ENCODE measurements around the gene TNPO2.
"Not testable (repeated sequence)": the region's sequence is repeated elsewhere in the genome, so short reads cannot be mapped to it uniquely, and the experiment has no call there.

Gene TNPO2

DNA sequence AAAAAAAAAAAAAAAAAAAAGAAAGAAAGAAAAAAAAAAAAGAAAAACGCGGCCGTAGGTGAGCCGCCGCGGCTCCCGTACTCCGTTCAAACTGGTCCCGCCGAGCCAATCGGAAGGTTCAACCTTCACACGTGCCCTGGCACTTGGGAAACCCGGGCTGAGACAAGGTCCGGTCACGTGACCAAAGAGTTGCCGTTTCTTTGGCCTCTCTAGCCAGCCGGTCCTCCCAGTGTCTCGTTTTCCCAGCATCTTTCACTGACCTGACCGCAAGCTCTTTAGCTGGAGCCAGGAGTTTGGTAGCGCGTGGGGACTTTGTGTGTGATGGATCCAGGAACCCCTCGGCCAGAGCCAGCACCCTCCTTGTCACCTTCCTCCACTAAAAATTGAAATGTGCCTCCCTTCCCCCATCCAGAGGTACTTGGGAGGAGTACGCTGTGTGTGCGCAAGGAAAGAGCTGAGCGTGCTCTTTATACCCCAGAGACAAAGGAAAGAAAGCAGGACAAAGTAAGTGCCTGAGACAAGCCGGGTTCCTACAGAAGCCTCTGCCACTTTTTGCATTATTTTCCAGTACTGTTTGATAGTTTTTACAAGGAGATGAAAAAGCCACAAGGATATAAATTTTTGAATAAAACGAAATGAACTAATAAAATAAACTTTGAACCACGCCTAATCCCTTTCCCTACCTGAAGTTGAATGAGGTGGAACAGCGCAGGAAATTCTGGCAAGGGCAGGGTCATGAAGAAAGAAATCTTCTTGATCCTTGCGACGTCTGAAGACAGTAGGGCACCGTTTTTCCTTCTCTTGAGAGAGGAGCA, 959 bp downstream of the TNPO2 start:
- peak; percentile 96 for ATAC-seq
- Mint-ChIP-seq H3K9me3 (no peaks in the 10 kb centered on the region), H3K4me1 (peaks cover 62% of the 10 kb centered on the region), H3K36me3 (peaks cover 26% of the 10 kb centered on the region), H3K27me3 (no peaks in the 10 kb centered on the region), H3K4me3 (peak overlapping the region; percentile 90), H3K27ac (peak overlapping the region; percentile 77)

GRCh38 chr19:12721656-12722565, 1.8 kb downstream of the TNPO2 start:
- Mint-ChIP-seq H3K27me3 (no peaks in the 10 kb centered on the region), H3K36me3 (peaks cover 25% of the 10 kb centered on the region), H3K9me3 (no peaks in the 10 kb centered on the region), H3K27ac (peak overlapping the region; percentile 77), H3K4me1 (peaks cover 61% of the 10 kb centered on the region), H3K4me3 (peak overlapping the region; percentile 95)
- peak; percentile 69 for ATAC-seq

DNA sequence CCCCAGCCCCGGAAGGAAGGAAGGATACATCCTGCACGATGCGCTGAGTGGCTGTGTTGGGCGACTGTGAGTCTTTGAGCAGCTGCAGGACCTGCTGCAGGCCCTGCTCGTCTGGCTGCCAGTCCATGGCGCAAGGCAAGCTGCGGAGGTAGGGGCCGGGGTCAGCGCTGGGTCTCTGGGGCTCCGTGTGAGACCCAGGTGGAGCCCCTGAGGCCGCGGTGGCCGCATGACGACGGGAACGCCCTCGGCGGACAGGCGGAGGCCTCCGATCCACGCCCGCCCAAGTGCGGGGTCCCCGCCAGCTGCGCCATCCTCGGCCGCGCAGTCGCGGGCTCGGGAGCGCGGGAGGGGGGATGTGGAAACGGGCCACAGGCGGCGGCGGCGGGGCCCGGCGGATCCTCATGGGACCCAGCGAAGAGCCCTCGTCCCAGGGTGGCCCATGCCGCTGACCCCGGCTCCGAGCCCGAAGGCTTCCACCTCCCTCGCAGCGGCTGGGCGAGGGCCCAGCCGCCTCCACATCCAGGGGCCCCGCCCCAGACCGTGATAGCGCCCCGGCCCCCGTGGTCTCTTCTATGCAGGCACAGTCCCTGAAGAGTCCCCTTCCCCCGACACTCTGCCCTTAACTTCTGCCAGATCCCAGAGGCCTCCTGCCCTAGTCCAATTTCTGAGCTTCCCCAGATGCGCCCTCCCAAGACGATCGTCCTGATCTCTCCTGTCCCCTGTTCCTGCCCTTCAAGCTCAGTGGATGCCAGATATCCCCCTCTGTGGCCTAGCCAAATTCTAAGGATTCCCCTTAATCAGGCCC, 2.7 kb downstream of the TNPO2 start:
- ATAC-seq: peak; percentile 8
- H3K4me1 Mint-ChIP-seq: peaks cover 53% of the 10 kb centered on the region
- H3K27me3 Mint-ChIP-seq: no peaks in the 10 kb centered on the region
- no peaks in the 10 kb centered on the region for H3K9me3 Mint-ChIP-seq
- H3K36me3 Mint-ChIP-seq: peaks cover 26% of the 10 kb centered on the region
- H3K27ac Mint-ChIP-seq: peak overlapping the region; percentile 77
- H3K4me3 Mint-ChIP-seq: peak overlapping the region; percentile 95

- H3K36me3 Mint-ChIP-seq: peaks cover 30% of the 10 kb centered on the region
Observed at GRCh38 chr19:12720296-12720695, 3.4 kb downstream of the TNPO2 start.

GRCh38 chr19:12715929-12716328, 7.8 kb downstream of the TNPO2 start:
- Mint-ChIP-seq H3K27ac (no peak overlapping the region), H3K9me3 (no peaks in the 10 kb centered on the region), H3K4me3 (no peak overlapping the region), H3K4me1 (peaks cover 26% of the 10 kb centered on the region), H3K36me3 (peaks cover 45% of the 10 kb centered on the region), H3K27me3 (no peaks in the 10 kb centered on the region)
- ATAC-seq: no peak

More at GRCh38 chr19:12720296-12720695, 3.4 kb downstream of the TNPO2 start:
- ATAC-seq: no peak
- H3K27me3 Mint-ChIP-seq: no peaks in the 10 kb centered on the region
- H3K4me3 Mint-ChIP-seq: peak overlapping the region; percentile 71
- H3K9me3 Mint-ChIP-seq: no peaks in the 10 kb centered on the region
- no peak overlapping the region for H3K27ac Mint-ChIP-seq
- peaks cover 53% of the 10 kb centered on the region for H3K4me1 Mint-ChIP-seq

DNA sequence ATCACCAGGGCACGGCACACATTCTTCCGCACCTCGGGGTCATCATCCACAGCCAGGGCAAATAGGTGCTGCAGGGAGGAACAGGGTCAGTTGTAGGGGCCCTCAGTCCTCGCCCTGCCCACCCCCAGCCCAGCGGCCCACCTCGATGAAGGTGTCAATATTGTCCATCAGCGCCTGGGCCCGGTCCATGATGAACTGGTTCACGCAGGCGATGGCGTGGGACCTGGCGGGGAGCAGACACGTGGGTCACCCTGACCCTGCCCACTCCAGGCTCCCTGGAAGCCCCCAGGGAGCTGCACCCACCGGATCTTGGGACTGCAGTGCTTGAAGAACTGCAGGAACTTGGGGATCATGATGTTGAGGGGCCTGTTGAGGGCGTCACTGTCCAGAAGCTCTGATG, 8.6 kb downstream of the TNPO2 start:
- no peak overlapping the region for H3K27ac Mint-ChIP-seq
- H3K4me1 Mint-ChIP-seq: peaks cover 18% of the 10 kb centered on the region
- ATAC-seq: no peak
- no peaks in the 10 kb centered on the region for H3K27me3 Mint-ChIP-seq
- no peaks in the 10 kb centered on the region for H3K9me3 Mint-ChIP-seq
- H3K36me3 Mint-ChIP-seq: peaks cover 48% of the 10 kb centered on the region
- no peak overlapping the region for H3K4me3 Mint-ChIP-seq

DNA sequence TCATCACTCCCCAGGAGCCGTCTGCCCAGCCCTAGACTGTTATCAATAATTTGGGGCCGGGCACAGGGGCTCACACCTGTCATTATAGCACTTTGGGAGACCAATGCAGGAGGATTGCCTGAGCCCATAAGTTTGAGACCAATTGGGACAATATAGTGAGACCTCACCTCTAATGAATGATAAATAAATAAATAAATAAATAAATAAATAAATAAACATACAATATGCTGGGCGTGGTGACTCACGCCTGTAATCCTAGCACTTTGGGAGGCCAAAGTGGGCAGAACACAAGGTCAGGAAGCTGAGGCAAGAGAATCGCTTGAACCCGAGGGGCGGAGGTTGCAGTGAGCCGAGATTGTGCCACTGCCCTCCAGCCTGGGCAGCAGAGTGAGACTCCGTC, 10.4 kb downstream of the TNPO2 start:
- not testable (repeated sequence) for H3K27ac Mint-ChIP-seq

DNA sequence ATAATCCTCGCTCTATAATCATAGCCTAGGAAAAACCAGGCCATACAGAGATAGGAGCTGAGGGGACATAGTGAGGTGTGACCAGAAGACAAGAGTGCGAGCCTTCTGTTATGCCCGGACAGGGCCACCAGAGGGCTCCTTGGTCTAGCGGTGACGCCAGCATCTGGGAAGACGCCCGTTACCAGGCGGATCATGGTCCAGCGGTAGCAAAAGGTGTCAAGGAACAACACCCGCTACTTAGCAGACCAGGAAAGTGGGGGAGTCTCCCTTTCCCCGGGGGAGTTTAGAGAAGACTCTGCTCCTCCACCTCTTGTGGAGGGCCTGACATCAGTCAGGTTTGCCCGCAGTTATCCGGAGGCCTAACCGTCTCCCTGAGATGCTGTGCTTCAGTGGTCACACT, 11.7 kb downstream of the TNPO2 start:
- not testable (repeated sequence) for H3K9me3 Mint-ChIP-seq, ATAC-seq, H3K4me3 Mint-ChIP-seq, H3K4me1 Mint-ChIP-seq, H3K27me3 Mint-ChIP-seq, H3K27ac Mint-ChIP-seq
- peaks cover 42% of the 10 kb centered on the region for H3K36me3 Mint-ChIP-seq

More for the DNA sequence above, 10.4 kb downstream of the TNPO2 start:
- not testable (repeated sequence) for ATAC-seq, H3K9me3 Mint-ChIP-seq, H3K27me3 Mint-ChIP-seq, H3K4me3 Mint-ChIP-seq, H3K4me1 Mint-ChIP-seq
- peaks cover 42% of the 10 kb centered on the region for H3K36me3 Mint-ChIP-seq

DNA sequence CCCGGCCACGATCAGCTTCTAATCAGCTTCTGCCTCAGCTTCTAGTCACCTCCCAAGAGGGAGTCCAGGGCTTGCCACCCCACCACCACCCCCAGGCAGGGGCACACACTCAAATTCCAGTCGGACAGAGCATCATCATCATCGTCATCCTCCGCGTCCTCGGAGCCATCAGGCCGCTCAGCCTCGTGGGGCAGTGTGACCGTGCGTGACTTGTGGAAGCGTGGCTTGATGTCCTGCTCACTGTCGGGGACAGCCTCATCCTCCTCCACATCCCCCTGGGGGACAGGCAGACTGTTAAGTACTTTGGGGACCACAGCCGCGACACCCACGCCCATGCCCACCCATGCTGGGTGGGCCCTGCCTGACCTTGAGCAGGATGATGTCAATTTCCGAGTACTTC, 12.5 kb downstream of the TNPO2 start:
- no peak for ATAC-seq
- Mint-ChIP-seq H3K9me3 (no peaks in the 10 kb centered on the region), H3K27ac (no peak overlapping the region), H3K36me3 (peaks cover 39% of the 10 kb centered on the region), H3K27me3 (no peaks in the 10 kb centered on the region), H3K4me1 (peaks cover 7% of the 10 kb centered on the region), H3K4me3 (no peak overlapping the region)

DNA sequence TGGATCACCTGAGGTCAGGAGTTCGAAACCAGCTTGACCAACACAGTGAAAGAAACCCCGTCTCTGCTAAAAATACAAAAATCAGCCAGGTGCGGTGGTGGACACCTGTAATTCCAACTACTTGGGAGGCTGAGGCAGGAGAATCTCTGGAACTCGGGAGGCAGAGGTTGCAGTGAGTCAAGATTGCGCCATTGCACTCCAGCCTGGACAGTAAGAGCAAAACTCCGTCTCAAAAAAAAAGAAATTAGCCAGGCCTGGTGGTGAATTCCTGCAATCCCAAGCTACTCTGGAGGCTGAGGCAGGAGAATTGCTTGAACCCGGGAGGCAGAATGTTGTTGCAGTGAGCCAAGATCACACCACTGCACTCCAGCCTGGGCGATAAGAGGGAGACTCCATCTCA, 15.1 kb downstream of the TNPO2 start:
- no peak for ATAC-seq
- Mint-ChIP-seq H3K4me1 (peaks cover 7% of the 10 kb centered on the region), H3K9me3 (no peaks in the 10 kb centered on the region), H3K27ac (no peak overlapping the region), H3K36me3 (peaks cover 50% of the 10 kb centered on the region), H3K27me3 (no peaks in the 10 kb centered on the region), H3K4me3 (no peak overlapping the region)

GRCh38 chr19:12706332-12706718, 17.4 kb downstream of the TNPO2 start:
- Mint-ChIP-seq H3K27ac (no peak overlapping the region), H3K4me3 (no peak overlapping the region), H3K36me3 (peaks cover 53% of the 10 kb centered on the region), H3K27me3 (no peaks in the 10 kb centered on the region), H3K9me3 (no peaks in the 10 kb centered on the region), H3K4me1 (no peaks in the 10 kb centered on the region)
- ATAC-seq: no peak

- Mint-ChIP-seq H3K4me1 (no peaks in the 10 kb centered on the region), H3K9me3 (no peaks in the 10 kb centered on the region), H3K27ac (no peak overlapping the region), H3K36me3 (peaks cover 53% of the 10 kb centered on the region), H3K27me3 (no peaks in the 10 kb centered on the region), H3K4me3 (no peak overlapping the region)
- no peak for ATAC-seq
Observed at GRCh38 chr19:12705654-12706331, 17.9 kb downstream of the TNPO2 start.

DNA sequence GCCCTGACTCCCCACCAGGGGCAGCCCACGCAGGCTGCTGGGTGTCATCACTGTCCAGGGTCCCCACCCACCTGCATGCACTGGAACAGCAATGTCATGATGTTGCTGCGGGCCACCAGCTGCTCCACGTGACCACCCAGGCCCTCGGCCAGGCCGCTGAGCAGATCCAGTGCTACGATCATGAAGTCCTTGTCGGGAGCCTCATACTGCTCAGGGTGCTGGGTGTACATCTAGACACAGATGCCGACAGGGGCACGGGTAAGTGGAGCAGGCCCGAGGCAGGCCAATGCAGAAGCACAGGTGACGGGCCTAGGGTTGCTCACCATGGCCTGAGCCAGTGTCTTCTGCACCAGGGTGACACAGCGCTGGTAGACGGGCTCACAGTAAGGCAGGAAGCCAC, 18.6 kb downstream of the TNPO2 start:
- no peaks in the 10 kb centered on the region for H3K27me3 Mint-ChIP-seq
- no peaks in the 10 kb centered on the region for H3K9me3 Mint-ChIP-seq
- H3K27ac Mint-ChIP-seq: no peak overlapping the region
- H3K4me3 Mint-ChIP-seq: no peak overlapping the region
- no peak for ATAC-seq
- peaks cover 49% of the 10 kb centered on the region for H3K36me3 Mint-ChIP-seq
- H3K4me1 Mint-ChIP-seq: no peaks in the 10 kb centered on the region

- no peak for ATAC-seq
- H3K36me3 Mint-ChIP-seq: peaks cover 55% of the 10 kb centered on the region
- no peak overlapping the region for H3K27ac Mint-ChIP-seq
- no peaks in the 10 kb centered on the region for H3K4me1 Mint-ChIP-seq
- H3K4me3 Mint-ChIP-seq: no peak overlapping the region
- H3K9me3 Mint-ChIP-seq: no peaks in the 10 kb centered on the region
- H3K27me3 Mint-ChIP-seq: no peaks in the 10 kb centered on the region
Observed at GRCh38 chr19:12703046-12703445, 20.7 kb downstream of the TNPO2 start.
